GM23338 (cell line): Measurements from ENCODE around the gene ALCAM. TPM values are rescaled to one million over a fixed set of nuclear protein-coding genes. Genes with fewer than 3 reads are reported as not detected.

Experiments
- ATAC-seq: fragments of 200-7000 bp; cut with Tn5 transposase; 3 replicates; pipeline ENCODE4 v1.9.1; 2020
- DNase-seq: peaks from one replicate; pipeline ENCODE4 v3.0.0-alpha.2; 2015; ENCODE audit warnings: low spot score
- H2AFZ ChIP-seq: fragments of 200-600 bp; sonication (generic); 2 replicates; pipeline ENCODE4 v1.8.0; 2016; ENCODE audit warnings: antibody characterized with exemption, mild to moderate bottlenecking, moderate library complexity
- H3F3A ChIP-seq: fragments of 200-600 bp; sonication (generic); replicated peaks from 2 replicates; pipeline ENCODE4 v1.8.0; 2017; ENCODE audit warnings: antibody characterized with exemption, mixed run types, low read depth
- H3K27ac ChIP-seq: fragments of 200-600 bp; sonication (generic); 2 replicates; pipeline ENCODE4 v1.6.1; 2016; ENCODE audit warnings: low read depth
- H3K27me3 ChIP-seq: fragments of 200-600 bp; sonication (generic); 2 replicates; pipeline ENCODE4 v1.8.0; 2016; ENCODE audit warnings: mild to moderate bottlenecking, mixed run types, moderate library complexity; ENCODE audit not compliant: insufficient read depth
- H3K36me3 ChIP-seq: fragments of 200-600 bp; sonication (generic); 2 replicates; pipeline ENCODE4 v1.8.0; 2016; ENCODE audit warnings: mild to moderate bottlenecking; ENCODE audit not compliant: insufficient read depth
- H3K4me1 ChIP-seq: fragments of 200-600 bp; sonication (generic); 2 replicates; pipeline ENCODE4 v1.8.0; 2016; ENCODE audit warnings: mild to moderate bottlenecking, moderate library complexity; ENCODE audit not compliant: insufficient read depth
- H3K4me2 ChIP-seq: fragments of 200-600 bp; sonication (generic); 2 replicates; pipeline ENCODE4 v1.7.1; 2017; ENCODE audit warnings: mixed run types
- H3K4me3 ChIP-seq: fragments of 200-600 bp; sonication (generic); 2 replicates; pipeline ENCODE4 v1.6.1; 2016; ENCODE audit warnings: mixed run types
- H3K79me2 ChIP-seq: fragments of 200-600 bp; sonication (generic); replicated peaks from 2 replicates; pipeline ENCODE4 v1.8.0; 2017; ENCODE audit warnings: mild to moderate bottlenecking; ENCODE audit not compliant: insufficient read depth
- H3K9me2 ChIP-seq: fragments of 200-600 bp; sonication (generic); 2 replicates; pipeline ENCODE4 v1.8.0; 2017; ENCODE audit not compliant: insufficient read depth
- H4K20me1 ChIP-seq: fragments of 200-600 bp; sonication (generic); replicated peaks from 2 replicates; pipeline ENCODE4 v1.8.0; 2017; ENCODE audit warnings: mild to moderate bottlenecking; ENCODE audit not compliant: insufficient read depth
- H3K27ac Mint-ChIP-seq: 2 replicates; pipeline ENCODE4 v1.8.0; 2020; ENCODE audit warnings: inconsistent platforms, mild to moderate bottlenecking, moderate library complexity, mixed read lengths
- H3K27me3 Mint-ChIP-seq: 3 replicates; pipeline ENCODE4 v1.8.0; 2022; ENCODE audit warnings: low read depth, mild to moderate bottlenecking, moderate library complexity, mixed read lengths, inconsistent platforms; ENCODE audit not compliant: insufficient read depth, poor library complexity
- H3K36me3 Mint-ChIP-seq: 3 replicates; pipeline ENCODE4 v1.8.0; 2021; ENCODE audit warnings: low read depth, mild to moderate bottlenecking, inconsistent platforms, moderate library complexity, mixed read lengths
- H3K4me1 Mint-ChIP-seq: 3 replicates; pipeline ENCODE4 v1.8.0; 2020; ENCODE audit warnings: mild to moderate bottlenecking, inconsistent platforms, mixed read lengths
- H3K4me3 Mint-ChIP-seq: 3 replicates; pipeline ENCODE4 v1.8.0; 2021; ENCODE audit warnings: moderate library complexity, mild to moderate bottlenecking, inconsistent platforms, mixed read lengths
- H3K9me3 Mint-ChIP-seq: 3 replicates; pipeline ENCODE4 v1.8.0; 2020; ENCODE audit warnings: moderate library complexity, mild to moderate bottlenecking, inconsistent platforms, mixed read lengths
- CREB1 ChIP-seq: fragments of 250-450 bp; sonication (Bioruptor Pico); IDR thresholded peaks from 2 replicates; pipeline ENCODE4 v1.5.0; 2020; ENCODE audit warnings: low read depth, mild to moderate bottlenecking, moderate library complexity
- CTCF ChIP-seq, 2 experiments: fragments of 200-600 bp in 1 of 2; sonication (generic) in 1 of 2; conservative IDR thresholded peaks; 2 replicates each; pipeline versions ENCODE4 v1.5.1 to v1.6.1; 2016 to 2017; ENCODE audit warnings: antibody characterized with exemption in 2 of 2, low read depth in 2 of 2, mild to moderate bottlenecking in 2 of 2, moderate library complexity in 1 of 2
- EZH2 ChIP-seq: fragments of 200-600 bp; sonication (generic); IDR thresholded peaks from one replicate; pipeline ENCODE4 v1.8.0; 2017; ENCODE audit warnings: antibody characterized with exemption, mild to moderate bottlenecking, low read depth; ENCODE audit not compliant: unreplicated experiment
- NANOG ChIP-seq: IDR thresholded peaks from 2 replicates; pipeline ENCODE4 v1.6.1; 2016; ENCODE audit warnings: antibody characterized with exemption, borderline replicate concordance
- POLR2AphosphoS5 ChIP-seq: IDR thresholded peaks from 2 replicates; pipeline ENCODE4 v1.6.1; 2016; ENCODE audit warnings: antibody characterized with exemption, low read depth
- STAT1 ChIP-seq: IDR thresholded peaks from one replicate; pipeline ENCODE4 v1.6.1; 2016; ENCODE audit warnings: antibody characterized with exemption; ENCODE audit not compliant: unreplicated experiment
- ZNF114 ChIP-seq: fragments of 250-450 bp; sonication (Bioruptor Pico); IDR thresholded peaks from 2 replicates; pipeline ENCODE4 v1.5.0; 2020; ENCODE audit warnings: mild to moderate bottlenecking, moderate library complexity
- ZNF462 ChIP-seq: fragments of 250-450 bp; sonication (Bioruptor Pico); IDR thresholded peaks from 2 replicates; pipeline ENCODE4 v1.5.0; 2020; ENCODE audit warnings: mild to moderate bottlenecking, moderate library complexity
- polyA plus RNA-seq: library from polyadenylated mRNA; unstranded; fragments of >200 nt; fragmentation: Nextera tagmentation; extraction: Ambion mirVana; gene quantifications from 2 replicates; pipeline ENCODE4 v1.2.1, GENCODE V29; 2016
- total RNA-seq: library from RNA; depleted of rRNA; stranded (reverse); fragments of >200 nt; shearing (Covaris generic); gene quantifications from 2 replicates; pipeline ENCODE4 v1.2.3, GENCODE V29; 2014

Gene ALCAM
- total and polyA plus RNA-seq, 2 experiments from 2014 or later = 11.3 to 36.0 TPM

- no peak for TF ChIP-seq ZNF462 (CRISPR knock-in tag)
Measured at GRCh38 chr3:105356396-105356795, 10.3 kb upstream of the ALCAM start (continued).

- H3K27ac Mint-ChIP-seq = no peak overlapping the region
- H3K79me2 ChIP-seq = no peaks in the 10 kb centered on the region
- H3K4me1 Mint-ChIP-seq = peaks cover 12% of the 10 kb centered on the region
- H3K4me3 ChIP-seq = no peak overlapping the region
- no peaks in the 10 kb centered on the region for H3F3A ChIP-seq
- DNase-seq (no peak), ATAC-seq (no peak)
- H2AFZ ChIP-seq = no peak overlapping the region
- no peaks in the 10 kb centered on the region for H3K36me3 Mint-ChIP-seq
- H3K4me1 ChIP-seq = peaks cover 8% of the 10 kb centered on the region; the same call in 1 of the 2 replicates
- H3K27me3 Mint-ChIP-seq = peaks cover 10% of the 10 kb centered on the region
- H3K27me3 ChIP-seq = peaks cover 37% of the 10 kb centered on the region
- no peak overlapping the region for H3K4me2 ChIP-seq
- H4K20me1 ChIP-seq = no peaks in the 10 kb centered on the region
- TF ChIP-seq ZNF114 (CRISPR knock-in tag) = no peak
- no peak for TF ChIP-seq STAT1
- H3K27ac ChIP-seq = no peak overlapping the region
- H3K4me3 Mint-ChIP-seq = no peak overlapping the region
- H3K9me2 ChIP-seq = no peaks in the 10 kb centered on the region
- H3K36me3 ChIP-seq = no peaks in the 10 kb centered on the region
- no peaks in the 10 kb centered on the region for H3K9me3 Mint-ChIP-seq
Measured at GRCh38 chr3:105356988-105357387, 9.7 kb upstream of the ALCAM start.

GRCh38 chr3:105359098-105359762 is 7.5 kb upstream of the ALCAM start:
- Histone ChIP-seq H3K27ac (no peak overlapping the region), H3F3A (no peaks in the 10 kb centered on the region), H4K20me1 (no peaks in the 10 kb centered on the region), H2AFZ (no peak overlapping the region), H3K4me3 (no peak overlapping the region), H3K79me2 (no peaks in the 10 kb centered on the region), H3K9me2 (no peaks in the 10 kb centered on the region), H3K36me3 (no peaks in the 10 kb centered on the region), H3K27me3 (peaks cover 16% of the 10 kb centered on the region), H3K4me2 (no peak overlapping the region), H3K4me1 (peaks cover 9% of the 10 kb centered on the region; the same call in 1 of the 2 replicates)
- Mint-ChIP-seq H3K9me3 (no peaks in the 10 kb centered on the region), H3K27ac (peak overlapping the region; percentile 56; the same call in 1 of the 2 replicates), H3K36me3 (no peaks in the 10 kb centered on the region), H3K27me3 (peaks cover under 1% of the 10 kb centered on the region), H3K4me1 (peaks cover 13% of the 10 kb centered on the region), H3K4me3 (no peak overlapping the region)
- TF ChIP-seq EZH2 (no peak), POLR2AphosphoS5 (no peak), CTCF (conservative IDR thresholded peaks at IDR 0.05; ENCODE audit: low read depth in 2 of 2) (no peak), NANOG (no peak), ZNF114 (CRISPR knock-in tag) (no peak), CREB1 (CRISPR knock-in tag) (no peak)
- no peak for ATAC-seq
- DNase-seq = no peak
